ENCODE results near the gene CASP8. TPM values are rescaled to one million over a fixed set of nuclear protein-coding genes. Genes with fewer than 3 reads are reported as not detected.
"Not testable (repeated sequence)": the region's sequence is repeated elsewhere in the genome, so short reads cannot be mapped to it uniquely, and the experiment has no call there.

CASP8 gene
- total and polyA plus RNA-seq, 7 experiments from 2014 or later, result 38.9 to 159 (median 93.2) TPM

- Histone ChIP-seq H3K27me3 (ENCODE audit: control insufficient read depth in 2 of 2, insufficient read depth in 2 of 2, low read length in 2 of 2) (no peaks in the 10 kb centered on the region), H3K4me3 (ENCODE audit: low read length) (no peak overlapping the region), H3K36me3 (ENCODE audit: control insufficient read depth in 2 of 3, insufficient read depth in 3 of 3, low read length in 3 of 3) (peaks cover 0 to 12% (median 0%) of the 10 kb centered on the region in 3 experiments), H3K9me3 (ENCODE audit: control insufficient read depth in 2 of 3, low read length in 3 of 3) (no peaks in the 10 kb centered on the region), H3K27ac (ENCODE audit: low read depth, low read length) (peak overlapping the region; percentile 19), H3K4me1 (ENCODE audit: control insufficient read depth in 2 of 2, insufficient read depth in 2 of 2, low read length in 2 of 2) (peaks cover 20 to 28% of the 10 kb centered on the region in 2 donors)
- ChIA-PET POLR2A (interaction anchor here (0.6 to 2.5 kb wide), 10 partner anchors 10 to 127 kb away, joined by 3 to 33 read pairs (median 4); partner anchors contain the start of gene CASP8), CTCF (interaction anchor here (0.7 to 2.9 kb wide), 10 partner anchors 10 to 140 kb away, joined by 3 to 44 read pairs (median 9); partner anchors contain the start of gene CASP8)
- ATAC-seq (no peak), DNase-seq (no peak)
- peak overlapping the region; percentile 35 to 99 (median 97) for H3K27ac Mint-ChIP-seq
- intact Hi-C loops (cut with micrococcal nuclease), result loop anchor here (2.0 to 10.0 kb wide), 5 partner anchors 35 to 1677 kb away; partner anchors contain the start of genes CARF (in 1 of the 2), FZD7 (in 1 of the 2) and WDR12 (in 1 of the 2)
- no peaks in the 10 kb centered on the region for H3K27me3 Mint-ChIP-seq
- peaks cover 41 to 79% (median 58%) of the 10 kb centered on the region in 7 donors for H3K4me1 Mint-ChIP-seq
- peaks cover 0 to 22% (median 6%) of the 10 kb centered on the region in 11 donors for H3K9me3 Mint-ChIP-seq
- H3K36me3 Mint-ChIP-seq, result peaks cover 19 to 55% (median 40%) of the 10 kb centered on the region in 5 donors
- H3K4me3 Mint-ChIP-seq, result peak overlapping the region; percentile 30 to 99 (median 88)
Observed at GRCh38 chr2:201237486-201238123, 22.7 kb upstream of the CASP8 start.

DNA sequence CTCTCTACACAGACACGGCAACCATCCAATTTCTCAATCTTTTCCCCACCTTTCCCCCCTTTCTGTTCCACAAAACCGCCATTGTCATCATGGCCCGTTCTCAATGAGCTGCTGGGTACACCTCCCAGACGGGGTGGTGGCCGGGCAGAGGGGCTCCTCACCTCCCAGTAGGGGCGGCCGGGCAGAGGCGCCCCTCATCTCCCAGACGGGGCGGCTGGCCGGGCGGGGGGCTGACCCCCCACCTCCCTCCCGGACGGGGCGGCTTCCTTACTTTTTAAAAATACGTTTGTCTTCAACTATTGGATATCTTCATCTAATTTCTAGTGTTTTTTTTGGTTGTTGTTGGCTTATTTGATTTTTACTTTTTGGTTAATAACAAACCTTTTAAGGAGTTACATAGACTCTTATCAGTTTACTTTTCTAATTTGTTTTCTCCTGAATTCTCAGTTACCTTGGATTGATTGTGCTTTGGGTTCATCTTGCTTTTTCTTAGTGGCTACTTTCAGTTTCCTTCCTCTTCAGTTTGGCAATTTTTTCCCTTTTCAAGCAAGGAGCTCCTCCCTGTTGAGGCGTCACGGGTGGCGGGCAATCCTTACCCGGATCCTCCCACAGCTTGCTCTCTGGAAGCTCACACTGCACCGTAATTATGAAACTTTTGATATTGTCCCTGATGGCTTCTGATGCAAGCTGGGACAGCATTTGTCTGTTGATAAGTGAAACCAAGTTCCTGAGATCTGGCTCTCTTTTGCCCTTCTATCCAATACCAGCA, 21.0 kb upstream of the CASP8 start:
- Mint-ChIP-seq H3K4me3 (peak overlapping the region in 8 of 10 donors; percentile 17 to 50 (median 44)), H3K9me3 (peaks cover 0 to 22% (median 6%) of the 10 kb centered on the region in 11 donors), H3K27ac (peak overlapping the region in 8 of 9 donors; percentile 65 to 95 (median 85)), H3K36me3 (peaks cover 19 to 53% (median 43%) of the 10 kb centered on the region in 5 donors), H3K4me1 (peaks cover 42 to 87% (median 66%) of the 10 kb centered on the region in 7 donors)
- POLR2A ChIA-PET, result interaction anchor here (0.7 to 0.8 kb wide), 2 partner anchors 21 to 25 kb away, joined by 3 to 4 read pairs; partner anchors contain the start of gene CASP8
- peaks cover 0 to 12% (median 0%) of the 10 kb centered on the region in 3 experiments for H3K36me3 ChIP-seq (ENCODE audit: control insufficient read depth in 2 of 3, insufficient read depth in 3 of 3, low read length in 3 of 3)
- peaks cover 17 to 24% of the 10 kb centered on the region in 2 donors for H3K4me1 ChIP-seq (ENCODE audit: control insufficient read depth in 2 of 2, insufficient read depth in 2 of 2, low read length in 2 of 2)
- not testable (repeated sequence) for DNase-seq; H3K4me3 ChIP-seq (ENCODE audit: low read length); H3K9me3 ChIP-seq (ENCODE audit: control insufficient read depth in 2 of 3, low read length in 3 of 3); H3K27me3 Mint-ChIP-seq; H3K27ac ChIP-seq (ENCODE audit: low read depth, low read length); H3K27me3 ChIP-seq (ENCODE audit: control insufficient read depth in 2 of 2, insufficient read depth in 2 of 2, low read length in 2 of 2)
- ATAC-seq, result peak; percentile 48
- CTCF ChIA-PET, result interaction anchor here (0.7 kb wide), 1 partner anchor 151 kb away, joined by 4 read pairs; no protein-coding TSS in a partner anchor
- intact Hi-C loops (cut with micrococcal nuclease), result loop anchor here (5.0 to 10.0 kb wide), 4 partner anchors 33 to 1675 kb away; partner anchors contain the start of genes CARF (in 1 of the 2), FZD7 (in 1 of the 2) and WDR12 (in 1 of the 2)

DNA sequence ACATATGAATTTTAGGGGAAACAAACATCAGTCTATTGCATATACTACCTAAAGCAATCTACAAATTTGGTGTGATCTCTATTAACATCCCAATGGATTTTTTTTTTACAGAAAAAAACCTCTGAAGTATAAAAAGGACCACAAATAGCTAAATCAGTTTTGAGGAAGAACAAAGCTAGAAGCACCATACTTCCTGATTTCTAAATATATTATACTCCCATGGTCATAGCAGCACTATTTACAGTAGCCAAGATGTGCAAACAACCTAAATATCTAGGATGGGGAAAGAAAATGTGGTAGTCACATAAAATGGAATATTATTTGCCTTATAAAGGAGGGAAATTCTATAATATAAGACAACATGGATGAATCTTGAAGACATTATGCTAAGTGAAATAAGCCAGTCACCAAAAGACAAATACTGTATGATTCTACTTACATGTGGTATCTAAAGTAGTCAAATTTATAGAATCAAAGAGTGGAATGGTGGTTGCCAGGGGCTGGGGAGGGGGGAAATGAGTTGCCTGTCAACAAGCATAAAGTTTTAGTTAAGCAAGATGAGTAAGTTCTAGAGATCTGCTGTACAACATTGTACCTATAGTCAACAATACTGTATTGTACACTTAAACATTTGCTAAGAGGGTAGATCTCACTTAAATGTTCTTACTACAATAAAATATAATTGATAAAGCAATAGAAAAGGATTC, 17.6 kb upstream of the CASP8 start:
- H3K27ac Mint-ChIP-seq, result peak overlapping the region in 8 of 9 donors; percentile 34 to 95 (median 77)
- H3K27ac ChIP-seq (ENCODE audit: low read depth, low read length), result no peak overlapping the region
- DNase-seq, result no peak
- no peak overlapping the region for H3K4me3 ChIP-seq (ENCODE audit: low read length)
- H3K27me3 ChIP-seq (ENCODE audit: control insufficient read depth in 2 of 2, insufficient read depth in 2 of 2, low read length in 2 of 2), result no peaks in the 10 kb centered on the region
- peaks cover 19 to 56% (median 37%) of the 10 kb centered on the region in 5 donors for H3K36me3 Mint-ChIP-seq
- POLR2A ChIA-PET, result interaction anchor here (1.0 to 1.4 kb wide), 5 partner anchors 9 to 20 kb away, joined by 3 to 7 read pairs (median 6); no protein-coding TSS in a partner anchor
- peaks cover 0 to 21% (median 6%) of the 10 kb centered on the region in 11 donors for H3K9me3 Mint-ChIP-seq
- intact Hi-C loops (cut with micrococcal nuclease), result loop anchor here (1.0 kb wide), 1 partner anchor 10 kb away; no protein-coding TSS in a partner anchor
- peaks cover 3 to 6% of the 10 kb centered on the region in 2 donors for H3K4me1 ChIP-seq (ENCODE audit: control insufficient read depth in 2 of 2, insufficient read depth in 2 of 2, low read length in 2 of 2)
- peaks cover 39 to 90% (median 71%) of the 10 kb centered on the region in 7 donors for H3K4me1 Mint-ChIP-seq
- H3K4me3 Mint-ChIP-seq, result no peak overlapping the region
- peaks cover 0 to 12% (median 0%) of the 10 kb centered on the region in 3 experiments for H3K36me3 ChIP-seq (ENCODE audit: control insufficient read depth in 2 of 3, insufficient read depth in 3 of 3, low read length in 3 of 3)
- H3K27me3 Mint-ChIP-seq, result no peaks in the 10 kb centered on the region
- CTCF ChIA-PET, result interaction anchor here (0.6 to 1.6 kb wide), 2 partner anchors 11 to 249 kb away, joined by 3 to 4 read pairs; no protein-coding TSS in a partner anchor
- peak; percentile 24 for ATAC-seq
- H3K9me3 ChIP-seq (ENCODE audit: control insufficient read depth in 2 of 3, low read length in 3 of 3), result no peaks in the 10 kb centered on the region

GRCh38 chr2:201244829-201245228, 15.5 kb upstream of the CASP8 start:
- Histone ChIP-seq H3K27ac (ENCODE audit: low read depth, low read length) (no peak overlapping the region), H3K9me3 (ENCODE audit: control insufficient read depth in 2 of 3, low read length in 3 of 3) (no peaks in the 10 kb centered on the region), H3K36me3 (ENCODE audit: control insufficient read depth in 2 of 3, insufficient read depth in 3 of 3, low read length in 3 of 3) (peaks cover 0 to 7% (median 0%) of the 10 kb centered on the region in 3 experiments), H3K27me3 (ENCODE audit: control insufficient read depth in 2 of 2, insufficient read depth in 2 of 2, low read length in 2 of 2) (no peaks in the 10 kb centered on the region), H3K4me1 (ENCODE audit: control insufficient read depth in 2 of 2, insufficient read depth in 2 of 2, low read length in 2 of 2) (peaks cover 4 to 15% of the 10 kb centered on the region in 2 donors), H3K4me3 (ENCODE audit: low read length) (no peak overlapping the region)
- Mint-ChIP-seq H3K36me3 (peaks cover 13 to 60% (median 37%) of the 10 kb centered on the region in 5 donors), H3K4me3 (no peak overlapping the region), H3K27ac (peak overlapping the region; percentile 37 to 95 (median 57)), H3K27me3 (no peaks in the 10 kb centered on the region), H3K4me1 (peaks cover 38 to 95% (median 77%) of the 10 kb centered on the region in 7 donors), H3K9me3 (peaks cover 0 to 18% (median 3%) of the 10 kb centered on the region in 11 donors)
- ATAC-seq (no peak), DNase-seq (no peak)
- ChIA-PET CTCF (no interaction called here), POLR2A (interaction anchor here (0.5 to 3.1 kb wide), 2 partner anchors 9 to 162 kb away, joined by 3 to 12 read pairs; no protein-coding TSS in a partner anchor)
- intact Hi-C loops (cut with micrococcal nuclease), result no loop called here

DNA sequence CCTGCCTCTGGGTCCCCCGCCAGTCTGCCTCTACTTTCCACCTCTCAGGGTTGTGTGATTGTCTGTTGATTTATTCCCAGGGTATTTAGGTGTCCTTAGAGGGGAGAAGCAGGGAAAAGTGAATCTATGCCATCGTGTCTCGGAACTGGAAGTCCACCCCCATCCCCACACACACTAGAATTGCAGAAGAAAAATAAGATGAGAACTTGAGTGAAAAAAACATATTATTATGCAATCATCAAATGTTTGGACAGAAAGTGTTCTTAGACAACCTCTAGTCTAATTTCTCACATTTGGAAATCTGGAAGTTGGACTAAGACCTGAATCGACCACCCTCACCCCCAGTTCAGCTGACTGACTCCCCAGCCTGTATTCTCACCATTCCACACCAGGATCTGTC, 14.1 kb upstream of the CASP8 start:
- POLR2A ChIA-PET, result interaction anchor here (1.2 to 3.1 kb wide), 3 partner anchors 8 to 16 kb away, joined by 3 to 12 read pairs (median 5); partner anchors contain the start of gene CASP8
- H3K4me3 Mint-ChIP-seq, result peak overlapping the region in 2 of 10 donors; percentile 7 to 19
- intact Hi-C loops (cut with micrococcal nuclease), result no loop called here

More for the DNA sequence above, 14.1 kb upstream of the CASP8 start:
- Histone ChIP-seq H3K36me3 (ENCODE audit: control insufficient read depth in 2 of 3, insufficient read depth in 3 of 3, low read length in 3 of 3) (peaks cover 0 to 7% (median 0%) of the 10 kb centered on the region in 3 experiments), H3K4me1 (ENCODE audit: control insufficient read depth in 2 of 2, insufficient read depth in 2 of 2, low read length in 2 of 2) (peaks cover 6 to 17% of the 10 kb centered on the region in 2 donors), H3K27me3 (ENCODE audit: control insufficient read depth in 2 of 2, insufficient read depth in 2 of 2, low read length in 2 of 2) (no peaks in the 10 kb centered on the region), H3K27ac (ENCODE audit: low read depth, low read length) (no peak overlapping the region), H3K9me3 (ENCODE audit: control insufficient read depth in 2 of 3, low read length in 3 of 3) (no peaks in the 10 kb centered on the region), H3K4me3 (ENCODE audit: low read length) (no peak overlapping the region)
- Mint-ChIP-seq H3K9me3 (peaks cover 0 to 16% (median 2%) of the 10 kb centered on the region in 11 donors), H3K36me3 (peaks cover 0 to 58% (median 33%) of the 10 kb centered on the region in 5 donors), H3K27me3 (no peaks in the 10 kb centered on the region), H3K4me1 (peaks cover 38 to 95% (median 76%) of the 10 kb centered on the region in 7 donors), H3K27ac (peak overlapping the region in 8 of 9 donors; percentile 43 to 95 (median 71))
- no peak for DNase-seq
- no peak for ATAC-seq
- CTCF ChIA-PET, result no interaction called here

All from naive thymus-derived CD4-positive, alpha-beta T cell (primary cell).